Measurements from ENCODE around the gene IFT122.

The IFT122 gene

DNA sequence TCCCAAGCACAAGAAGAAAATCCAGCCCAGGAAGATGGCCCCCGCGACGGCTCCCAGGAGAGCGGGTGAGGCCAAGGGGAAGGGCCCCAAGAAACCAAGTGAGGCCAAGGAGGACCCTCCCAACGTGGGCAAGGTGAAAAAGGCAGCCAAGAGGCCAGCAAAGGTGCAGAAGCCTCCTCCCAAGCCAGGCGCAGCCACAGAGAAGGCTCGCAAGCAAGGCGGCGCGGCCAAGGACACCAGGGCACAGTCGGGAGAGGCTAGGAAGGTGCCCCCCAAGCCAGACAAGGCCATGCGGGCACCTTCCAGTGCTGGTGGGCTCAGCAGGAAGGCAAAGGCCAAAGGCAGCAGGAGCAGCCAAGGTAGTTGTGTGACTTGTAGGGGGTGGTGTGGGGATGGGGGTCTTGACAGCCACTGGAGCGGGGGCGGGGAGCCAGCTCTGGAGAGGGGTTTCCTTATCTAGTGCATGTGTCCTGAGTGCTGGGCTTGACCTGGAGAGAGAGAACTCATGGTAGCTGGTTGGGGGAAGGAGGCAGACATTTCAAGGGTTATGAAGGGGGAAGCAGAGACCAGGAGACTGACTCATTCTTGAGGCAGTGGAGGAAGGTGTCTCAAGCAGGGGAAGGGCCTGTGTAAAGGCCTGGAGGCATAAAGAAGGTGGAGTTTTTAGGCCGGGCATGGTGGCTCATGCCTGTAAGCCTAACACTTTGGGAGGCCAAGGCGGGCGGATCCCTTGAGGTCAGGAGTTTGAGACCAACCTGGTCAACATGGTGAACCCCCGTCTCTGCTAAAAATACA is 109.2 kb downstream of the IFT122 start:
- H3K9me3 ChIP-seq (ENCODE audit: low read length) = no peaks in the 10 kb centered on the region
- H3K4me1 ChIP-seq (ENCODE audit: insufficient read depth, low read length, severe bottlenecking) = no peaks in the 10 kb centered on the region
- H3K9ac ChIP-seq (ENCODE audit: low read length) = no peak overlapping the region
- H3K4me3 ChIP-seq (ENCODE audit: low read depth, low read length, poor library complexity, severe bottlenecking) = no peak overlapping the region
- no peaks in the 10 kb centered on the region for H3K79me2 ChIP-seq (ENCODE audit: insufficient read depth, low read length)
- no peak overlapping the region for H3K4me2 ChIP-seq (ENCODE audit: low read length)
- no peaks in the 10 kb centered on the region for H4K20me1 ChIP-seq (ENCODE audit: insufficient read depth, low read length)
- H3K27me3 ChIP-seq (ENCODE audit: insufficient read depth, low read length) = peaks cover 7% of the 10 kb centered on the region; the same call in 1 of the 2 replicates
- no peak overlapping the region for H2AFZ ChIP-seq (ENCODE audit: low read length)
- no peak for TF ChIP-seq EZH2 (IDR thresholded peaks at IDR 0.05; ENCODE audit: borderline replicate concordance, low read length)
- TF ChIP-seq, protein P1, sequence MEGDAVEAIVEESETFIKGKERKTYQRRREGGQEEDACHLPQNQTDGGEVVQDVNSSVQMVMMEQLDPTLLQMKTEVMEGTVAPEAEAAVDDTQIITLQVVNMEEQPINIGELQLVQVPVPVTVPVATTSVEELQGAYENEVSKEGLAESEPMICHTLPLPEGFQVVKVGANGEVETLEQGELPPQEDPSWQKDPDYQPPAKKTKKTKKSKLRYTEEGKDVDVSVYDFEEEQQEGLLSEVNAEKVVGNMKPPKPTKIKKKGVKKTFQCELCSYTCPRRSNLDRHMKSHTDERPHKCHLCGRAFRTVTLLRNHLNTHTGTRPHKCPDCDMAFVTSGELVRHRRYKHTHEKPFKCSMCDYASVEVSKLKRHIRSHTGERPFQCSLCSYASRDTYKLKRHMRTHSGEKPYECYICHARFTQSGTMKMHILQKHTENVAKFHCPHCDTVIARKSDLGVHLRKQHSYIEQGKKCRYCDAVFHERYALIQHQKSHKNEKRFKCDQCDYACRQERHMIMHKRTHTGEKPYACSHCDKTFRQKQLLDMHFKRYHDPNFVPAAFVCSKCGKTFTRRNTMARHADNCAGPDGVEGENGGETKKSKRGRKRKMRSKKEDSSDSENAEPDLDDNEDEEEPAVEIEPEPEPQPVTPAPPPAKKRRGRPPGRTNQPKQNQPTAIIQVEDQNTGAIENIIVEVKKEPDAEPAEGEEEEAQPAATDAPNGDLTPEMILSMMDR (IDR thresholded peaks at IDR 0.05; ENCODE audit: low read length) = no peak
- H3K36me3 ChIP-seq (ENCODE audit: insufficient read depth, low read length) = no peaks in the 10 kb centered on the region
- H3F3A ChIP-seq (ENCODE audit: insufficient read depth, low read length) = no peaks in the 10 kb centered on the region
- H3K27ac ChIP-seq (ENCODE audit: low read depth, low read length, poor library complexity, severe bottlenecking) = no peak overlapping the region
- H3K9me2 ChIP-seq (ENCODE audit: low read depth, low read length) = no peaks in the 10 kb centered on the region

DNA sequence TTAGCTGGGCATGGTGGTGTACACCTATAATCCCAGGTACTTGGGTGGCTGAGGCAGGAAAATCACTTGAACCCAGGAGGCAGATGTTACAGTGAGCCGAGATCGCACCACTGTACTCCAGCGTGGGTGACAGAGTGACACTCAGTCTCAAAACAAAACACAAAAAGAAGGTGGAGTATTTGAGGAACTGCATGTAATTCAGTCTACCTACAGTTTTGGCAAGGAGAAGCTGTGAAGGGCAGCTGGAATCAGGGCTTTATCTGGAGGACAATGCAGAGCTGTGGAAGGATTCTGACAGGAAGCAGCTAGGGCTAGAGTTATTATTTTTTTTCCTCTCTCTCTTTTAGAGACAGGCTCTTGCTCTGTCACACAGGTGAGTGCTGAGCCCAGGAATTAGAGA is 109.8 kb downstream of the IFT122 start:
- H3K79me2 ChIP-seq (ENCODE audit: insufficient read depth, low read length) = no peaks in the 10 kb centered on the region
- no peak overlapping the region for H3K9ac ChIP-seq (ENCODE audit: low read length)
- TF ChIP-seq EZH2 (IDR thresholded peaks at IDR 0.05; ENCODE audit: borderline replicate concordance, low read length) = no peak
- TF ChIP-seq, protein P1 (IDR thresholded peaks at IDR 0.05; ENCODE audit: low read length) = no peak
- no peaks in the 10 kb centered on the region for H3K9me3 ChIP-seq (ENCODE audit: low read length)
- peaks cover 7% of the 10 kb centered on the region; the same call in 1 of the 2 replicates for H3K27me3 ChIP-seq (ENCODE audit: insufficient read depth, low read length)
- H2AFZ ChIP-seq (ENCODE audit: low read length) = no peak overlapping the region
- H3K4me1 ChIP-seq (ENCODE audit: insufficient read depth, low read length, severe bottlenecking) = no peaks in the 10 kb centered on the region
- no peaks in the 10 kb centered on the region for H3K9me2 ChIP-seq (ENCODE audit: low read depth, low read length)
- H3K4me3 ChIP-seq (ENCODE audit: low read depth, low read length, poor library complexity, severe bottlenecking) = no peak overlapping the region
- no peak overlapping the region for H3K4me2 ChIP-seq (ENCODE audit: low read length)
- no peak overlapping the region for H3K27ac ChIP-seq (ENCODE audit: low read depth, low read length, poor library complexity, severe bottlenecking)
- no peaks in the 10 kb centered on the region for H4K20me1 ChIP-seq (ENCODE audit: insufficient read depth, low read length)
- no peaks in the 10 kb centered on the region for H3F3A ChIP-seq (ENCODE audit: insufficient read depth, low read length)
- no peaks in the 10 kb centered on the region for H3K36me3 ChIP-seq (ENCODE audit: insufficient read depth, low read length)

DNA sequence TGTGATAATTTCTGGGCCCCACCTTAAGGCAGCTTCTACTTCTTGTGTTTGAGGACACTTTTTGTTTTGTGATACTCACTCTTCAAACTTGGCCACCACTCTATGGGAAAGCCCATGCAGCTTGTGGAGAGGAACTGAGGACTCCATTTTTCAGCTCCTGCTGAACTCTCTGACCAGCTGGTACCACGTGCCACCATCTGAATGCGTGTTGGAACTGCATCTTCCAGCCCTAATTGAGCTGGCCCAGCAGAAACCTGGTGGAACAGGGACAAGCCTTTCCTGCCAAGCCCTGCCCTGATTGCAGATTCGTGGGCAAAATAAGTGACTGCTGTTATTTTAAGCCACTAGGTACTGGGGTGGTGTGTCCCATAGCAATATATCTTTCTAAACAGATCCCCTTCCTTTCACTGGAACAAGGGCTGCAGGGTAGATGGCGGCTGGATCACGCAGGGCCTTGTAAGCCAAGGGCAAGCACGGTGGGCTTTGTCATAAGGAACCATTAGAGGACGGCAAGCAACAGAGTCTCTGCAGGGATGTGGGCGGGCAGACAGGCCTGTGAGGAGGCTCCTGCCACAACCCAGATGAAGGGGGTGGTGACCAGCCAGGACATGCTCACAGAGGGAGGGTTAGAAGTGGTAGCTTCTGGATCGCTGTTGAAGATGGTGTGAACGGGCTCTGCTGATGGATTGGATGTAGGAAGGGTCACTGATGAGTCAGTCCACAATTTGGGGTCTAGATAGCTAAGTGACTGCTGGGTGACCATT is 112.4 kb downstream of the IFT122 start:
- no peaks in the 10 kb centered on the region for H4K20me1 ChIP-seq (ENCODE audit: insufficient read depth, low read length)
- no peak for TF ChIP-seq EZH2 (IDR thresholded peaks at IDR 0.05; ENCODE audit: borderline replicate concordance, low read length)
- TF ChIP-seq, protein P1 (IDR thresholded peaks at IDR 0.05; ENCODE audit: low read length) = no peak
- no peaks in the 10 kb centered on the region for H3K79me2 ChIP-seq (ENCODE audit: insufficient read depth, low read length)
- no peaks in the 10 kb centered on the region for H3K4me1 ChIP-seq (ENCODE audit: insufficient read depth, low read length, severe bottlenecking)
- H3K36me3 ChIP-seq (ENCODE audit: insufficient read depth, low read length) = no peaks in the 10 kb centered on the region
- peaks cover 23% of the 10 kb centered on the region for H3K27me3 ChIP-seq (ENCODE audit: insufficient read depth, low read length)
- H3K9ac ChIP-seq (ENCODE audit: low read length) = no peak overlapping the region
- no peaks in the 10 kb centered on the region for H3K9me3 ChIP-seq (ENCODE audit: low read length)
- no peak overlapping the region for H3K4me3 ChIP-seq (ENCODE audit: low read depth, low read length, poor library complexity, severe bottlenecking)
- H2AFZ ChIP-seq (ENCODE audit: low read length) = no peak overlapping the region
- no peak overlapping the region for H3K27ac ChIP-seq (ENCODE audit: low read depth, low read length, poor library complexity, severe bottlenecking)
- H3K4me2 ChIP-seq (ENCODE audit: low read length) = no peak overlapping the region
- H3K9me2 ChIP-seq (ENCODE audit: low read depth, low read length) = no peaks in the 10 kb centered on the region
- no peaks in the 10 kb centered on the region for H3F3A ChIP-seq (ENCODE audit: insufficient read depth, low read length)
